ENCODE data around the gene ARHGAP26.

DNA sequence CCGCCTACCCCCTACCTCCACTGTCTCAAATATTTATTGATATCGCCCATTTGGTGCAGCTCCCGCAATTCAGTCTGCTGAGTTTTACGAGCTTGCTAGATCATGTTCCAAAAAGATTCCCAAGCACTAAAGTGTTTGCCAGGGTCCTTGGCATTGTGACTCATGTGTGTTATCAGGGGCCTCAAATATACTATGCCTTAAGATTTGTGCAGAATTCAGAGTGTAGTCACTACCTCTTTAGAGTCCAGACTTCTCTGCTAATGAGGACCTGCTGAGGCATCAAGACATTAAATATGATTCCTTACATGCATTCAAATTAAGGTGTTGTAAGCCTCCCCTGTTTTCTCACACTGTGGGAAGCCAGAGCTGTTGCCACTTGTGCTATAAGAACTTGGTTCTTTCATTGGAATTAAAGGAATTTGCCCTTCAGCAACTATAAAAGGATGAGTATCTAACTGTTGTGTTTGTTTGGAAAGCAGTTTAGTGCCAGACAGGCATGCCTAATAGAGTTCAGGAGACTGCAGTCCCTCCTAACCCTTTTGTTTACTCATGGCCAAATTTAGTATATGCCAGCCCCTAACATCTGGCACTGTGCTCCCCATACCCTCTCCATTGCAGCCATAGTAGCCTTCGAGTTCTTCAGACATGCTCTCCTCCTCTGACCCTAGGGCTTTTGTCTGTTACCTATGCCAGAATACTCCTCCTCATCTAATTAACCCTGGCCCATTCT, 316.9 kb downstream of the ARHGAP26 start:
- TF ChIP-seq, protein P1, sequence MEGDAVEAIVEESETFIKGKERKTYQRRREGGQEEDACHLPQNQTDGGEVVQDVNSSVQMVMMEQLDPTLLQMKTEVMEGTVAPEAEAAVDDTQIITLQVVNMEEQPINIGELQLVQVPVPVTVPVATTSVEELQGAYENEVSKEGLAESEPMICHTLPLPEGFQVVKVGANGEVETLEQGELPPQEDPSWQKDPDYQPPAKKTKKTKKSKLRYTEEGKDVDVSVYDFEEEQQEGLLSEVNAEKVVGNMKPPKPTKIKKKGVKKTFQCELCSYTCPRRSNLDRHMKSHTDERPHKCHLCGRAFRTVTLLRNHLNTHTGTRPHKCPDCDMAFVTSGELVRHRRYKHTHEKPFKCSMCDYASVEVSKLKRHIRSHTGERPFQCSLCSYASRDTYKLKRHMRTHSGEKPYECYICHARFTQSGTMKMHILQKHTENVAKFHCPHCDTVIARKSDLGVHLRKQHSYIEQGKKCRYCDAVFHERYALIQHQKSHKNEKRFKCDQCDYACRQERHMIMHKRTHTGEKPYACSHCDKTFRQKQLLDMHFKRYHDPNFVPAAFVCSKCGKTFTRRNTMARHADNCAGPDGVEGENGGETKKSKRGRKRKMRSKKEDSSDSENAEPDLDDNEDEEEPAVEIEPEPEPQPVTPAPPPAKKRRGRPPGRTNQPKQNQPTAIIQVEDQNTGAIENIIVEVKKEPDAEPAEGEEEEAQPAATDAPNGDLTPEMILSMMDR (IDR thresholded peaks at IDR 0.05) = no peak
- no peak for TF ChIP-seq POLR2A (IDR thresholded peaks at IDR 0.05)

All from lower leg skin (tissue), 3 donors.